ENCODE data around the gene ASAH2B.

The ASAH2B gene

DNA sequence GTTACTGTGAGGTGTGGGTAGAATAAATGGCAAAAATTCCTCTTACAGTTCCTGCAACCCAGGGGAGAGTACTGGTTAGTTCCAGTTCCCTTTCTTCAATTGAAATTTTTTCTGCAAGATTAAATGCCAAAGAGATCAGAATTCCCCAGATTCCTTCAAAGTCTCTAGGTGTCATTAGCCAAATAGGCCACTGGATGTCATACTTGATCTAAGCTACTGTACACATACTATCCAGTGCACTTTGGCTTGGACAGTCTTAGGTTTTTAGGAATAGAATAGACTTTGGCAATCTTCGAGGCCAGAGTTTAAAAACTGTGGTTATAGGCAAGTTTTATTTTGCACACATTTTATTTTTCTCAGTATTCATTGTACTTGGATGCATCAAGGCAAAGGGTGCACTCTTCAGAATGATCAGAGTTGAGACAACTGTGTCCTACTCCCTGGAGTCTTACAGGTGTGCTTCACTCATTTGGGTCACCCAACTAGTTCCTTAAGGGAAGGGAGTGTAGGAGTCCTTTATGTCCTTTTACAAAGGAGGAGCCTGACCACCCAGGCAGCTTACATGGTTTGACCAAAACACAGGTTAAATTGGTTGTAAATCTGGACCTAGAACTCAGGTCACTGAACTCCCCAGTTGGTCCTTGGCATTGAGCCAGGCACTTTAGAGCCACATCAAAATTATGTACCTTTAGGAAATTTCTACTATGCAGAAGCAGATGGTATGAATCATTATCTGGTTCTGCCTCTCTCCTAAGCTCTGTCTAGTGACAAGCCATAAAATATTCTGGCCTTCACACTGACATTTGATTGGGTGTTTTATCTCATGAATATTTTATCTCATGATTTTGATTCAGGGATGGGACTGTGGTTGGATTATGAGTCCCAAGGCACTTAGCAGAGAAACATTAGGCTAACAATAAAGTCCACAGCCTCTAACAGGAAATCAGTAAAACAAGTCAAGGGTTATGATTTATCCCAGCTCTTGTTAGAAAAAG lies 49.5 kb downstream of the ASAH2B start:
- TF ChIP-seq POLR2AphosphoS5 (IDR thresholded peaks at IDR 0.05; ENCODE audit: low read depth): no peak
- no peak for TF ChIP-seq GABPA (IDR thresholded peaks at IDR 0.05; ENCODE audit: low read depth)
- TF ChIP-seq REST (IDR thresholded peaks at IDR 0.05; ENCODE audit: insufficient replicate concordance, low read depth): no peak
- no peak for DNase-seq (ENCODE audit: low read depth in 1 of 2, low spot score in 1 of 2)

GRCh38 chr10:50794490-50794889 lies 54.8 kb downstream of the ASAH2B start:
- no peak for TF ChIP-seq REST (IDR thresholded peaks at IDR 0.05; ENCODE audit: insufficient replicate concordance, low read depth)
- no peak for TF ChIP-seq POLR2AphosphoS5 (IDR thresholded peaks at IDR 0.05; ENCODE audit: low read depth)
- TF ChIP-seq SPI1 (IDR thresholded peaks at IDR 0.05; ENCODE audit: borderline replicate concordance, low read depth): no peak
- no peak overlapping the region for H3K27ac ChIP-seq (replicated peaks)
- H3K4me3 ChIP-seq (replicated peaks; ENCODE audit: insufficient read depth, low read length): no peak overlapping the region
- peaks cover 6% of the 10 kb centered on the region for H3K27me3 ChIP-seq (ENCODE audit: insufficient read depth, poor library complexity, severe bottlenecking)
- no peak for DNase-seq (ENCODE audit: low read depth in 1 of 2, low spot score in 1 of 2)

More for the DNA sequence above, 49.5 kb downstream of the ASAH2B start:
- Histone ChIP-seq H3K27me3 (ENCODE audit: insufficient read depth, poor library complexity, severe bottlenecking) (peaks cover 6% of the 10 kb centered on the region), H3K4me3 (replicated peaks; ENCODE audit: insufficient read depth, low read length) (no peak overlapping the region), H3K27ac (replicated peaks) (no peak overlapping the region)

DNA sequence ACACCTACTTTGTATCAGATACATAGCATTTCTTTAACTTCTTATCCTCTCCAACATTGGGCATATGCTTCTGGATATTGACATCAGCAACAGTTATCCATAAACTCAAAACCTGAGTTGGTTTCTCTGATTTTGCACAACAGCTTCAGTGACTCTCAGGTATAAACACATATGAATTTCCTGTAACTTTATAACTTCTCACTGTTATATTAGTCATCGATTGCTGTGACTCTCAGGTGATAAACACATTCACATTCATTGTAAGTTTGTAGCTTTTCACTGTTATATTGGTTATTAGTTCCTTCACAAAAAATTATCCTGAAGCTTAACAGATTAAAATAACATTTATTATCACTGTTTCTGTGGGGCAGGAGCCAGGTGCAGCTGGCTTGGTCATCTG lies 57.0 kb downstream of the ASAH2B start:
- DNase-seq (ENCODE audit: low read depth in 1 of 2, low spot score in 1 of 2): no peak
- no peak overlapping the region for H3K27ac ChIP-seq (replicated peaks)
- TF ChIP-seq CTCF (IDR thresholded peaks at IDR 0.05; ENCODE audit: insufficient read depth, low read length) (no peak), SPI1 (IDR thresholded peaks at IDR 0.05; ENCODE audit: borderline replicate concordance, low read depth) (no peak), REST (IDR thresholded peaks at IDR 0.05; ENCODE audit: insufficient replicate concordance, low read depth) (no peak), POLR2AphosphoS5 (IDR thresholded peaks at IDR 0.05; ENCODE audit: low read depth) (no peak), GABPA (IDR thresholded peaks at IDR 0.05; ENCODE audit: low read depth) (no peak)
- peaks cover 8% of the 10 kb centered on the region for H3K27me3 ChIP-seq (ENCODE audit: insufficient read depth, poor library complexity, severe bottlenecking)
- H3K4me3 ChIP-seq (replicated peaks; ENCODE audit: insufficient read depth, low read length): no peak overlapping the region

- TF ChIP-seq POLR2AphosphoS5 (IDR thresholded peaks at IDR 0.05; ENCODE audit: low read depth) (no peak), REST (IDR thresholded peaks at IDR 0.05; ENCODE audit: insufficient replicate concordance, low read depth) (no peak), CTCF (IDR thresholded peaks at IDR 0.05; ENCODE audit: insufficient read depth, low read length) (no peak), SPI1 (IDR thresholded peaks at IDR 0.05; ENCODE audit: borderline replicate concordance, low read depth) (no peak), GABPA (IDR thresholded peaks at IDR 0.05; ENCODE audit: low read depth) (no peak)
These were observed 58.6 kb downstream of the ASAH2B start for GRCh38 chr10:50798297-50798696.

More at GRCh38 chr10:50798297-50798696, 58.6 kb downstream of the ASAH2B start:
- H3K27ac ChIP-seq (replicated peaks): no peak overlapping the region
- DNase-seq (ENCODE audit: low read depth in 1 of 2, low spot score in 1 of 2): no peak
- no peak overlapping the region for H3K4me3 ChIP-seq (replicated peaks; ENCODE audit: insufficient read depth, low read length)
- peaks cover 8% of the 10 kb centered on the region for H3K27me3 ChIP-seq (ENCODE audit: insufficient read depth, poor library complexity, severe bottlenecking)
